Measurements from ENCODE around the gene ZBTB25.
"Not testable (repeated sequence)": the region's sequence is repeated elsewhere in the genome, so short reads cannot be mapped to it uniquely, and the experiment has no call there.

ZBTB25 gene

GRCh38 chr14:64503434-64504309 is at the start of gene ZBTB25:
ZBTB25 (minus strand) TSS chr14:64503838; CDS start chr14:64490533, 13,305 bp downstream.
- DNase-seq (ENCODE audit: low spot score), result peak; percentile 97

GRCh38 chr14:64550621-64551333 is 47.1 kb upstream of the ZBTB25 start:
- DNase-seq (ENCODE audit: low spot score), result no peak

GRCh38 chr14:64549791-64550620 is 46.4 kb upstream of the ZBTB25 start, which contains the start of gene PPP1R36:
PPP1R36 (plus strand) TSS chr14:64549961; CDS start chr14:64549998, 37 bp downstream.
- DNase-seq (ENCODE audit: low spot score), result peak; percentile 26

GRCh38 chr14:64549016-64549415 is 45.4 kb upstream of the ZBTB25 start:
- no peak for DNase-seq (ENCODE audit: low spot score)

GRCh38 chr14:64544607-64545312 is 41.1 kb upstream of the ZBTB25 start:
- DNase-seq (ENCODE audit: low spot score), result no peak

GRCh38 chr14:64542836-64543201 is 39.2 kb upstream of the ZBTB25 start:
- no peak for DNase-seq (ENCODE audit: low spot score)

GRCh38 chr14:64541972-64542835 is 38.6 kb upstream of the ZBTB25 start:
- no peak for DNase-seq (ENCODE audit: low spot score)

GRCh38 chr14:64541261-64541971 is 37.8 kb upstream of the ZBTB25 start:
- no peak for DNase-seq (ENCODE audit: low spot score)

- peak; percentile 95 for DNase-seq (ENCODE audit: low spot score)
Measured at GRCh38 chr14:64540208-64541202, 36.9 kb upstream of the ZBTB25 start, which contains the start of gene HSPA2. HSPA2 (plus strand) TSS chr14:64540741; CDS start chr14:64540850, 109 bp downstream.

- no peak for DNase-seq (ENCODE audit: low spot score)
Measured at GRCh38 chr14:64536488-64537245, 33.0 kb upstream of the ZBTB25 start.

- DNase-seq (ENCODE audit: low spot score), result no peak
Measured at GRCh38 chr14:64531567-64531966, 27.9 kb upstream of the ZBTB25 start.

- no peak for DNase-seq (ENCODE audit: low spot score)
Measured at GRCh38 chr14:64525354-64525753, 21.7 kb upstream of the ZBTB25 start.

- DNase-seq (ENCODE audit: low spot score), result no peak
Measured at GRCh38 chr14:64522591-64523355, 19.1 kb upstream of the ZBTB25 start.

- DNase-seq (ENCODE audit: low spot score), result no peak
Measured at GRCh38 chr14:64520699-64521098, 17.1 kb upstream of the ZBTB25 start.

GRCh38 chr14:64518229-64518628 is 14.6 kb upstream of the ZBTB25 start:
- no peak for DNase-seq (ENCODE audit: low spot score)

- DNase-seq (ENCODE audit: low spot score), result not testable (repeated sequence)
Measured at GRCh38 chr14:64517667-64518066, 14.0 kb upstream of the ZBTB25 start.

GRCh38 chr14:64516969-64517368 is 13.3 kb upstream of the ZBTB25 start:
- DNase-seq (ENCODE audit: low spot score), result no peak

Measured in CD4-positive, alpha-beta T cell treated with Interleukin-6 at 100 ng/mL for 8 hours (primary cell).